Effector memory CD8-positive, alpha-beta T cell (primary cell): Measurements from ENCODE around the gene PLPP7.

Experiments used
- ATAC-seq: fragments of 150-1000 bp; cut with Tn5 transposase; replicated peaks from 2 replicates; pipeline ENCODE4 v1.10.0; 2021; ENCODE audit warnings: mild to moderate bottlenecking, moderate library complexity
- DNase-seq, 3 experiments: peaks; one replicate each; pipeline ENCODE4 v3.0.0; 2021
- H3K27ac Mint-ChIP-seq, 2 donors: one replicate each; pipeline ENCODE4 v1.8.0; 2022; ENCODE audit warnings: mild to moderate bottlenecking in 2 of 2, mixed read lengths in 2 of 2, moderate library complexity in 2 of 2
- H3K27me3 Mint-ChIP-seq, 2 donors: one replicate each; pipeline ENCODE4 v1.8.0; 2022; ENCODE audit warnings: mixed read lengths in 2 of 2
- H3K36me3 Mint-ChIP-seq: one replicate; pipeline ENCODE4 v1.8.0; 2022; ENCODE audit warnings: mild to moderate bottlenecking, moderate library complexity, mixed read lengths; ENCODE audit not compliant: insufficient read depth
- H3K4me1 Mint-ChIP-seq, 2 donors: one replicate each; pipeline ENCODE4 v1.8.0; 2022; ENCODE audit warnings: low read depth in 2 of 2, mixed read lengths in 2 of 2
- H3K4me3 Mint-ChIP-seq, 2 donors: one replicate each; pipeline ENCODE4 v1.8.0; 2022; ENCODE audit warnings: mild to moderate bottlenecking in 2 of 2, mixed read lengths in 2 of 2, moderate library complexity in 2 of 2
- H3K9me3 Mint-ChIP-seq, 2 donors: one replicate each; pipeline ENCODE4 v1.8.0; 2022; ENCODE audit warnings: mixed read lengths in 2 of 2

Gene PLPP7

GRCh38 chr9:131273856-131274673, 15.5 kb upstream of the PLPP7 start:
- H3K27me3 Mint-ChIP-seq, result no peaks in the 10 kb centered on the region

GRCh38 chr9:131274674-131275331, 14.7 kb upstream of the PLPP7 start:
- ATAC-seq, result no peak
- H3K27me3 Mint-ChIP-seq, result no peaks in the 10 kb centered on the region
- peaks cover 60% of the 10 kb centered on the region for H3K36me3 Mint-ChIP-seq
- H3K9me3 Mint-ChIP-seq, result no peaks in the 10 kb centered on the region
- peak overlapping the region; percentile 98 for H3K27ac Mint-ChIP-seq
- peaks cover 49 to 53% of the 10 kb centered on the region in 2 donors for H3K4me1 Mint-ChIP-seq
- no peak for DNase-seq
- H3K4me3 Mint-ChIP-seq, result peak overlapping the region; percentile 97

More at GRCh38 chr9:131273856-131274673, 15.5 kb upstream of the PLPP7 start:
- Mint-ChIP-seq H3K4me1 (peaks cover 49 to 52% of the 10 kb centered on the region in 2 donors), H3K9me3 (no peaks in the 10 kb centered on the region), H3K27ac (peak overlapping the region; percentile 98), H3K4me3 (peak overlapping the region; percentile 97), H3K36me3 (peaks cover 62% of the 10 kb centered on the region)
- ATAC-seq (no peak), DNase-seq (no peak)

- Mint-ChIP-seq H3K4me3 (peak overlapping the region; percentile 97), H3K36me3 (peaks cover 55% of the 10 kb centered on the region), H3K27ac (peak overlapping the region; percentile 98), H3K27me3 (no peaks in the 10 kb centered on the region), H3K4me1 (peaks cover 45 to 49% of the 10 kb centered on the region in 2 donors), H3K9me3 (no peaks in the 10 kb centered on the region)
- DNase-seq (no peak), ATAC-seq (no peak)
These were observed 14.0 kb upstream of the PLPP7 start for GRCh38 chr9:131275332-131276093.

GRCh38 chr9:131276094-131276888, 13.2 kb upstream of the PLPP7 start, which contains the start of gene FAM78A:
Gene FAM78A, minus strand, starts transcription at chr9:131276510. Its CDS starts 331 bp downstream, at chr9:131276179.
- H3K27me3 Mint-ChIP-seq, result no peaks in the 10 kb centered on the region
- ATAC-seq, result peak; percentile 2
- H3K36me3 Mint-ChIP-seq, result peaks cover 48% of the 10 kb centered on the region
- no peaks in the 10 kb centered on the region for H3K9me3 Mint-ChIP-seq
- DNase-seq, result peak in 1 of 3 experiments; percentile 31
- H3K4me1 Mint-ChIP-seq, result peaks cover 41 to 42% of the 10 kb centered on the region in 2 donors
- peak within 1 kb of the TSS; percentile 98 for H3K27ac Mint-ChIP-seq
- peak within 1 kb of the TSS; percentile 97 for H3K4me3 Mint-ChIP-seq

- Mint-ChIP-seq H3K27ac (no peak overlapping the region), H3K36me3 (peaks cover 47% of the 10 kb centered on the region), H3K27me3 (peaks cover 0 to 5% of the 10 kb centered on the region in 2 donors), H3K4me1 (peaks cover 40% of the 10 kb centered on the region in 2 donors), H3K9me3 (no peaks in the 10 kb centered on the region), H3K4me3 (peak overlapping the region; percentile 97)
- DNase-seq (peak in 1 of 3 experiments; percentile 36), ATAC-seq (peak; percentile 55)
These were observed 12.6 kb upstream of the PLPP7 start for GRCh38 chr9:131276891-131277286.

- ATAC-seq, result peak; percentile 21
- no peak for DNase-seq
These were observed 12.1 kb upstream of the PLPP7 start for GRCh38 chr9:131277287-131277909.

GRCh38 chr9:131277910-131278701, 11.4 kb upstream of the PLPP7 start:
- Mint-ChIP-seq H3K27ac (peak overlapping the region; percentile 82 to 93), H3K9me3 (no peaks in the 10 kb centered on the region), H3K4me1 (peaks cover 38 to 40% of the 10 kb centered on the region in 2 donors), H3K4me3 (peak overlapping the region; percentile 96 to 97), H3K27me3 (peaks cover 0 to 11% of the 10 kb centered on the region in 2 donors), H3K36me3 (peaks cover 34% of the 10 kb centered on the region)
- ATAC-seq (peak; percentile 48), DNase-seq (peak in 1 of 3 experiments; percentile 45)

More at GRCh38 chr9:131277287-131277909, 12.1 kb upstream of the PLPP7 start:
- no peaks in the 10 kb centered on the region for H3K9me3 Mint-ChIP-seq
- peaks cover 40 to 41% of the 10 kb centered on the region in 2 donors for H3K4me1 Mint-ChIP-seq
- H3K4me3 Mint-ChIP-seq, result peak overlapping the region; percentile 97
- H3K27me3 Mint-ChIP-seq, result peaks cover 0 to 11% of the 10 kb centered on the region in 2 donors
- H3K27ac Mint-ChIP-seq, result peak overlapping the region; percentile 82 to 93
- H3K36me3 Mint-ChIP-seq, result peaks cover 42% of the 10 kb centered on the region

- peaks cover 34 to 36% of the 10 kb centered on the region in 2 donors for H3K4me1 Mint-ChIP-seq
- peak overlapping the region; percentile 82 to 93 for H3K27ac Mint-ChIP-seq
- peaks cover 0 to 11% of the 10 kb centered on the region in 2 donors for H3K27me3 Mint-ChIP-seq
- DNase-seq, result no peak
- H3K4me3 Mint-ChIP-seq, result peak overlapping the region; percentile 96 to 97
- H3K9me3 Mint-ChIP-seq, result no peaks in the 10 kb centered on the region
- ATAC-seq, result peak; percentile 34
- H3K36me3 Mint-ChIP-seq, result peaks cover 28% of the 10 kb centered on the region
These were observed 10.8 kb upstream of the PLPP7 start for GRCh38 chr9:131278702-131279111.

- peaks cover 27 to 30% of the 10 kb centered on the region in 2 donors for H3K4me1 Mint-ChIP-seq
- peak overlapping the region; percentile 82 to 93 for H3K27ac Mint-ChIP-seq
- peaks cover 25% of the 10 kb centered on the region for H3K36me3 Mint-ChIP-seq
- H3K27me3 Mint-ChIP-seq, result peaks cover 0 to 11% of the 10 kb centered on the region in 2 donors
- H3K4me3 Mint-ChIP-seq, result peak overlapping the region; percentile 96 to 97
- ATAC-seq (no peak), DNase-seq (no peak)
- H3K9me3 Mint-ChIP-seq, result no peaks in the 10 kb centered on the region
These were observed 10.2 kb upstream of the PLPP7 start for GRCh38 chr9:131279196-131279862.

GRCh38 chr9:131279863-131280570, 9.5 kb upstream of the PLPP7 start:
- Mint-ChIP-seq H3K4me3 (no peak overlapping the region), H3K4me1 (peaks cover 27 to 29% of the 10 kb centered on the region in 2 donors), H3K36me3 (peaks cover 21% of the 10 kb centered on the region), H3K27ac (no peak overlapping the region), H3K27me3 (peaks cover 0 to 11% of the 10 kb centered on the region in 2 donors), H3K9me3 (no peaks in the 10 kb centered on the region)
- no peak for ATAC-seq
- DNase-seq, result no peak

- no peaks in the 10 kb centered on the region for H3K9me3 Mint-ChIP-seq
- no peak overlapping the region for H3K27ac Mint-ChIP-seq
- DNase-seq, result no peak
- H3K4me3 Mint-ChIP-seq, result no peak overlapping the region
- no peak for ATAC-seq
- H3K36me3 Mint-ChIP-seq, result peaks cover 15% of the 10 kb centered on the region
- H3K27me3 Mint-ChIP-seq, result peaks cover 0 to 11% of the 10 kb centered on the region in 2 donors
- H3K4me1 Mint-ChIP-seq, result peaks cover 27% of the 10 kb centered on the region in 2 donors
These were observed 8.9 kb upstream of the PLPP7 start for GRCh38 chr9:131280660-131281059.
